ENCODE results near the gene UBE2J1.

The UBE2J1 gene

GRCh38 chr6:89364586-89364985, 12.1 kb upstream of the UBE2J1 start:
- DNase-seq (ENCODE audit: low read depth in 1 of 2, low spot score in 1 of 2): no peak

GRCh38 chr6:89361171-89361570, 8.6 kb upstream of the UBE2J1 start:
- DNase-seq (ENCODE audit: low read depth in 1 of 2, low spot score in 1 of 2): no peak

GRCh38 chr6:89360415-89360999, 8.0 kb upstream of the UBE2J1 start:
- no peak for DNase-seq (ENCODE audit: low read depth in 1 of 2, low spot score in 1 of 2)

- DNase-seq (ENCODE audit: low read depth in 1 of 2, low spot score in 1 of 2): no peak
Observed at GRCh38 chr6:89359561-89359960, 7.0 kb upstream of the UBE2J1 start.

GRCh38 chr6:89357390-89357789, 4.9 kb upstream of the UBE2J1 start:
- no peak for DNase-seq (ENCODE audit: low read depth in 1 of 2, low spot score in 1 of 2)

GRCh38 chr6:89356642-89357170, 4.2 kb upstream of the UBE2J1 start:
- DNase-seq (ENCODE audit: low read depth in 1 of 2, low spot score in 1 of 2): no peak

- DNase-seq (ENCODE audit: low read depth in 1 of 2, low spot score in 1 of 2): no peak
Observed at GRCh38 chr6:89355511-89356194, 3.1 kb upstream of the UBE2J1 start.

- no peak for DNase-seq (ENCODE audit: low read depth in 1 of 2, low spot score in 1 of 2)
Observed at GRCh38 chr6:89353702-89354392, 1.3 kb upstream of the UBE2J1 start.

- DNase-seq (ENCODE audit: low read depth in 1 of 2, low spot score in 1 of 2): no peak
Observed at GRCh38 chr6:89353118-89353556, 615 bp upstream of the UBE2J1 start.

- DNase-seq (ENCODE audit: low read depth in 1 of 2, low spot score in 1 of 2): no peak
Observed at GRCh38 chr6:89351671-89352277, 748 bp downstream of the UBE2J1 start.

GRCh38 chr6:89350281-89350966, 2.1 kb downstream of the UBE2J1 start:
- no peak for DNase-seq (ENCODE audit: low read depth in 1 of 2, low spot score in 1 of 2)

GRCh38 chr6:89348372-89348771, 4.2 kb downstream of the UBE2J1 start:
- DNase-seq (ENCODE audit: low read depth in 1 of 2, low spot score in 1 of 2): no peak

GRCh38 chr6:89347825-89348224, 4.7 kb downstream of the UBE2J1 start:
- DNase-seq (ENCODE audit: low read depth in 1 of 2, low spot score in 1 of 2): no peak

GRCh38 chr6:89346433-89346832, 6.1 kb downstream of the UBE2J1 start:
- no peak for DNase-seq (ENCODE audit: low read depth in 1 of 2, low spot score in 1 of 2)

GRCh38 chr6:89339565-89339964, 13.0 kb downstream of the UBE2J1 start:
- no peak for DNase-seq (ENCODE audit: low read depth in 1 of 2, low spot score in 1 of 2)

GRCh38 chr6:89335164-89335563, 17.4 kb downstream of the UBE2J1 start:
- no peak for DNase-seq (ENCODE audit: low read depth in 1 of 2, low spot score in 1 of 2)

GRCh38 chr6:89330910-89331309, 21.6 kb downstream of the UBE2J1 start:
- no peak for DNase-seq (ENCODE audit: low read depth in 1 of 2, low spot score in 1 of 2)

- no peak for DNase-seq (ENCODE audit: low read depth in 1 of 2, low spot score in 1 of 2)
Observed at GRCh38 chr6:89328976-89329375, 23.5 kb downstream of the UBE2J1 start.

- DNase-seq (ENCODE audit: low read depth in 1 of 2, low spot score in 1 of 2): no peak
Observed at GRCh38 chr6:89324304-89324703, 28.2 kb downstream of the UBE2J1 start.

GRCh38 chr6:89323511-89323971, 29.0 kb downstream of the UBE2J1 start:
- DNase-seq (ENCODE audit: low read depth in 1 of 2, low spot score in 1 of 2): no peak
